ES-I3 (cell line): Measurements from ENCODE around the gene ASB11.
A peak's percentile ranks its signal among the peaks of the same experiment; 100 is the strongest.

Experiments used
- H3K36me3 ChIP-seq: 2 replicates; pipeline ENCODE4 v1.6.1; 2013; ENCODE audit warnings: mild to moderate bottlenecking, low read length, control low read depth, moderate library complexity; ENCODE audit not compliant: insufficient read depth
- H3K4me1 ChIP-seq: 2 replicates; pipeline ENCODE4 v1.6.1; 2013; ENCODE audit warnings: mild to moderate bottlenecking, control low read depth, low read length; ENCODE audit not compliant: insufficient read depth
- H3K9ac ChIP-seq: 2 replicates; pipeline ENCODE4 v1.6.1; 2013; ENCODE audit warnings: low read depth, mild to moderate bottlenecking, low read length, moderate library complexity
- H3K9me3 ChIP-seq: 2 replicates; pipeline ENCODE4 v1.6.1; 2013; ENCODE audit warnings: mild to moderate bottlenecking, low read length, moderate library complexity; ENCODE audit not compliant: control insufficient read depth, insufficient read depth

ASB11 gene

GRCh38 chrX:15315509-15315908 lies at the start of gene ASB11:
ASB11 (minus strand) TSS chrX:15315640; CDS start chrX:15315605, 35 bp downstream.
- H3K4me1 ChIP-seq: no peaks in the 10 kb centered on the region

GRCh38 chrX:15359701-15360100 lies 44.3 kb upstream of the ASB11 start:
- Histone ChIP-seq H3K9ac (no peak overlapping the region), H3K9me3 (no peaks in the 10 kb centered on the region; the same call in 1 of the 2 replicates), H3K36me3 (no peaks in the 10 kb centered on the region), H3K4me1 (no peaks in the 10 kb centered on the region)

More at GRCh38 chrX:15315509-15315908, at the start of gene ASB11:
- H3K9ac ChIP-seq: no peak within 1 kb of the TSS
- no peaks in the 10 kb centered on the region for H3K9me3 ChIP-seq
- no peaks in the 10 kb centered on the region for H3K36me3 ChIP-seq

- Histone ChIP-seq H3K9me3 (no peaks in the 10 kb centered on the region; the same call in 1 of the 2 replicates), H3K9ac (no peak overlapping the region), H3K4me1 (no peaks in the 10 kb centered on the region), H3K36me3 (no peaks in the 10 kb centered on the region)
Measured at GRCh38 chrX:15358533-15358932, 43.1 kb upstream of the ASB11 start.

- Histone ChIP-seq H3K9ac (no peak overlapping the region), H3K4me1 (no peaks in the 10 kb centered on the region), H3K36me3 (no peaks in the 10 kb centered on the region), H3K9me3 (no peaks in the 10 kb centered on the region; the same call in 1 of the 2 replicates)
Measured at GRCh38 chrX:15356444-15356843, 41.0 kb upstream of the ASB11 start.

GRCh38 chrX:15350329-15350996 lies 35.0 kb upstream of the ASB11 start:
- H3K4me1 ChIP-seq: no peaks in the 10 kb centered on the region
- H3K36me3 ChIP-seq: no peaks in the 10 kb centered on the region
- no peak overlapping the region for H3K9ac ChIP-seq
- no peaks in the 10 kb centered on the region for H3K9me3 ChIP-seq

- Histone ChIP-seq H3K36me3 (no peaks in the 10 kb centered on the region), H3K4me1 (no peaks in the 10 kb centered on the region)
Measured at GRCh38 chrX:15349046-15349445, 33.6 kb upstream of the ASB11 start.

GRCh38 chrX:15345976-15346375 lies 30.5 kb upstream of the ASB11 start:
- no peaks in the 10 kb centered on the region for H3K36me3 ChIP-seq
- H3K9ac ChIP-seq: no peak overlapping the region
- H3K9me3 ChIP-seq: no peaks in the 10 kb centered on the region
- H3K4me1 ChIP-seq: no peaks in the 10 kb centered on the region

More at GRCh38 chrX:15349046-15349445, 33.6 kb upstream of the ASB11 start:
- Histone ChIP-seq H3K9ac (no peak overlapping the region), H3K9me3 (no peaks in the 10 kb centered on the region)

GRCh38 chrX:15344106-15344505 lies 28.7 kb upstream of the ASB11 start:
- H3K36me3 ChIP-seq: no peaks in the 10 kb centered on the region
- H3K4me1 ChIP-seq: no peaks in the 10 kb centered on the region
- no peaks in the 10 kb centered on the region for H3K9me3 ChIP-seq
- no peak overlapping the region for H3K9ac ChIP-seq

GRCh38 chrX:15343075-15343476 lies 27.6 kb upstream of the ASB11 start:
- Histone ChIP-seq H3K9ac (no peak overlapping the region), H3K9me3 (no peaks in the 10 kb centered on the region), H3K36me3 (no peaks in the 10 kb centered on the region), H3K4me1 (no peaks in the 10 kb centered on the region)

GRCh38 chrX:15340867-15341266 lies 25.4 kb upstream of the ASB11 start:
- Histone ChIP-seq H3K9ac (no peak overlapping the region), H3K36me3 (no peaks in the 10 kb centered on the region), H3K9me3 (no peaks in the 10 kb centered on the region), H3K4me1 (no peaks in the 10 kb centered on the region)

- Histone ChIP-seq H3K9me3 (no peaks in the 10 kb centered on the region), H3K4me1 (no peaks in the 10 kb centered on the region), H3K36me3 (peaks cover 8% of the 10 kb centered on the region), H3K9ac (peak overlapping the region; percentile 56; the same call in 1 of the 2 replicates)
Measured at GRCh38 chrX:15336023-15336413, 20.6 kb upstream of the ASB11 start.

GRCh38 chrX:15335135-15336022 lies 19.9 kb upstream of the ASB11 start, which contains the start of gene PIGA:
PIGA (minus strand) TSS chrX:15335523; CDS start chrX:15331930, 3,593 bp downstream.
- no peaks in the 10 kb centered on the region for H3K9me3 ChIP-seq
- H3K4me1 ChIP-seq: no peaks in the 10 kb centered on the region
- peak within 1 kb of the TSS; percentile 68 for H3K9ac ChIP-seq
- peaks cover 8% of the 10 kb centered on the region for H3K36me3 ChIP-seq

- Histone ChIP-seq H3K36me3 (peaks cover 8% of the 10 kb centered on the region), H3K9me3 (no peaks in the 10 kb centered on the region), H3K4me1 (no peaks in the 10 kb centered on the region), H3K9ac (peak overlapping the region; percentile 68)
Measured at GRCh38 chrX:15334561-15334960, 19.1 kb upstream of the ASB11 start.

GRCh38 chrX:15328821-15329220 lies 13.4 kb upstream of the ASB11 start:
- peaks cover 16% of the 10 kb centered on the region for H3K36me3 ChIP-seq
- no peak overlapping the region for H3K9ac ChIP-seq
- no peaks in the 10 kb centered on the region for H3K4me1 ChIP-seq

GRCh38 chrX:15328131-15328530 lies 12.7 kb upstream of the ASB11 start:
- Histone ChIP-seq H3K36me3 (peaks cover 16% of the 10 kb centered on the region), H3K4me1 (no peaks in the 10 kb centered on the region), H3K9ac (no peak overlapping the region), H3K9me3 (no peaks in the 10 kb centered on the region)

More at GRCh38 chrX:15328821-15329220, 13.4 kb upstream of the ASB11 start:
- no peaks in the 10 kb centered on the region for H3K9me3 ChIP-seq
